Smooth muscle cell (in vitro differentiated cells): Measurements from ENCODE around the gene ZNF354B. TPM values are rescaled to one million over a fixed set of nuclear protein-coding genes. Genes with fewer than 3 reads are reported as not detected.

Experiments
- DNase-seq: peaks from one replicate; lab custom pipeline; 2025; ENCODE audit not compliant: unreplicated experiment; lab: John Stamatoyannopoulos, UW
- H2AFZ ChIP-seq: fragments of 200-600 bp; sonication (generic); 2 replicates; pipeline ENCODE4 v1.6.0; 2016; ENCODE audit warnings: antibody characterized with exemption, low read depth, mild to moderate bottlenecking
- H3F3A ChIP-seq: fragments of 200-600 bp; sonication (generic); 2 replicates; pipeline ENCODE4 v1.6.0; 2017; ENCODE audit warnings: antibody characterized with exemption, low read depth
- H3K27ac ChIP-seq: fragments of 200-600 bp; sonication (generic); 2 replicates; pipeline ENCODE4 v1.5.1; 2016; ENCODE audit warnings: low read depth, mild to moderate bottlenecking
- H3K27me3 ChIP-seq: fragments of 200-600 bp; sonication (generic); 2 replicates; pipeline ENCODE4 v1.6.1; 2016; ENCODE audit warnings: low read depth, mild to moderate bottlenecking
- H3K36me3 ChIP-seq: fragments of 200-600 bp; sonication (generic); 2 replicates; pipeline ENCODE4 v1.5.1; 2016; ENCODE audit warnings: low read depth
- H3K4me1 ChIP-seq: fragments of 200-600 bp; sonication (generic); 2 replicates; pipeline ENCODE4 v1.5.1; 2016; ENCODE audit warnings: low read depth
- H3K4me2 ChIP-seq: fragments of 200-600 bp; sonication (generic); 2 replicates; pipeline ENCODE4 v1.6.0; 2016; ENCODE audit warnings: mild to moderate bottlenecking
- H3K4me3 ChIP-seq: fragments of 200-600 bp; sonication (generic); 2 replicates; pipeline ENCODE4 v1.5.1; 2016; ENCODE audit warnings: mild to moderate bottlenecking
- H3K79me2 ChIP-seq: fragments of 200-600 bp; sonication (generic); 2 replicates; pipeline ENCODE4 v1.6.0; 2016; ENCODE audit warnings: low read depth, mild to moderate bottlenecking
- H3K9ac ChIP-seq: fragments of 200-600 bp; sonication (generic); 2 replicates; pipeline ENCODE4 v1.6.0; 2016; ENCODE audit warnings: low read depth
- H3K9me3 ChIP-seq: fragments of 200-600 bp; sonication (generic); replicated peaks from 2 replicates; pipeline ENCODE4 v1.5.1; 2016; ENCODE audit warnings: low read depth
- H4K20me1 ChIP-seq: fragments of 200-600 bp; sonication (generic); 2 replicates; pipeline ENCODE4 v1.6.0; 2016; ENCODE audit warnings: low read depth
- CTCF ChIP-seq: fragments of 200-600 bp; sonication (generic); IDR thresholded peaks from 2 replicates; pipeline ENCODE4 v1.5.1; 2017; ENCODE audit warnings: borderline replicate concordance, mild to moderate bottlenecking, antibody characterized with exemption; ENCODE audit not compliant: insufficient read depth, poor library complexity, severe bottlenecking
- WGBS: methylation state at CpG from one replicate; pipeline ENCODE4 v1.1.7; 2016; ENCODE audit warnings: low lambda C conversion rate; 5-methylcytosine and 5-hydroxymethylcytosine counted together
- polyA plus RNA-seq: library from polyadenylated mRNA; unstranded; fragments of >200 nt; fragmentation: Nextera tagmentation; extraction: Ambion mirVana; gene quantifications from 2 replicates; pipeline ENCODE4 v1.2.1, GENCODE V29; 2016
- total RNA-seq: library from RNA; depleted of rRNA; stranded (reverse); fragments of >200 nt; gene quantifications from 2 replicates; pipeline ENCODE4 v1.2.3, GENCODE V29; 2014

The ZNF354B gene
- total and polyA plus RNA-seq, 2 experiments from 2014 or later, result 2.2 to 10.9 TPM

DNA sequence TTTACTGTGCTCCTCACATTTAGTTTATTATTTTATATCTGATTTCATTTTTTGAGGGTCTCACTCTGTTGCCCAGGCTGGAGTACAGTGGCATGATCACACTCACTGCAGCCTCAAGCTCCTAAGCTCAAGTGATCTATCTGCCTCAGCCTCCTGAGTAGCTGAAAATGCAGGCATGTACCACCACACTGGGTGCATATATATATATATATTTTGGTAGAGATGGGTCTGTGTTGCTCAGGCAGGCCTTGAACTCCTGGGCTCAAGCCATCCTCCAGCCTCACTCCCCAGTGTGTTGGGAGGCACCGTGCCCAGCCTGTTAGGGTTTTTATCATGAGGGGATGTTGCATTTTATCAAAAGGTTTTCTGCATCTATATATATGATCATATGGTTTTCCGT is 39.8 kb upstream of the ZNF354B start:
- no peaks in the 10 kb centered on the region for H3F3A ChIP-seq
- no peaks in the 10 kb centered on the region for H3K79me2 ChIP-seq
- H3K4me1 ChIP-seq, result no peaks in the 10 kb centered on the region
- no peak overlapping the region for H3K4me2 ChIP-seq
- H3K4me3 ChIP-seq, result no peak overlapping the region
- no peak for TF ChIP-seq CTCF
- no peak for DNase-seq
- H3K9ac ChIP-seq, result no peak overlapping the region
- no peaks in the 10 kb centered on the region for H3K27me3 ChIP-seq
- no peaks in the 10 kb centered on the region for H4K20me1 ChIP-seq
- H3K36me3 ChIP-seq, result no peaks in the 10 kb centered on the region
- no peak overlapping the region for H3K27ac ChIP-seq
- 92% methylated on average over 2 of the region's 2 CpGs for WGBS
- no peaks in the 10 kb centered on the region for H3K9me3 ChIP-seq
- H2AFZ ChIP-seq, result no peak overlapping the region

- H3K9me3 ChIP-seq, result no peaks in the 10 kb centered on the region
- TF ChIP-seq CTCF, result no peak
- no peaks in the 10 kb centered on the region for H4K20me1 ChIP-seq
- WGBS, result 94% methylated on average over 6 of the region's 6 CpGs
- no peaks in the 10 kb centered on the region for H3F3A ChIP-seq
- H3K4me3 ChIP-seq, result no peak overlapping the region
- H3K4me2 ChIP-seq, result no peak overlapping the region
- H3K36me3 ChIP-seq, result no peaks in the 10 kb centered on the region
- H3K27me3 ChIP-seq, result no peaks in the 10 kb centered on the region
- no peak overlapping the region for H3K9ac ChIP-seq
- H3K4me1 ChIP-seq, result no peaks in the 10 kb centered on the region
- H2AFZ ChIP-seq, result no peak overlapping the region
- no peak overlapping the region for H3K27ac ChIP-seq
- no peak for DNase-seq
- no peaks in the 10 kb centered on the region for H3K79me2 ChIP-seq
These were observed 34.3 kb upstream of the ZNF354B start for GRCh38 chr5:178825444-178825843.

DNA sequence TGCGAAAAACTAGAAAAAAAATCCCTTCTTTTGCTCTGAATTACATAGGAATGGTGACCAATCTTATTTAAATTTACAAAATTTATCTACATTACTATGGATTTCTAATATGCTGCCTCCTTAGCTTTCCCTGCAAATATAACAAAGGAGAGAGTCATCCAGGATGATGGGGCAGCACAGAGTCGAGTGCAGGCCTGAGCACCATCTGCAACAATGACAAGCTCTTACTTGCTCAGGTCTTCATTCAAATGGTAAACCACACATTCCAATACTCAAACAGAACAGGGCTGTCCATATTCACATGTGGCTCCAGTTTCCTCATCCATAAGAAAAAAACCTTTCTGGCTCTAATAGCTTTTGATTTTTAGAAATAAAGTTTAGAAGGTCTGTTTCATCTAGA is 33.5 kb upstream of the ZNF354B start:
- Histone ChIP-seq H3K4me2 (no peak overlapping the region), H3K4me3 (no peak overlapping the region), H3K27ac (no peak overlapping the region), H3K9ac (no peak overlapping the region), H3K36me3 (no peaks in the 10 kb centered on the region), H3K79me2 (no peaks in the 10 kb centered on the region), H3K27me3 (no peaks in the 10 kb centered on the region), H3K4me1 (no peaks in the 10 kb centered on the region), H2AFZ (no peak overlapping the region), H3K9me3 (no peaks in the 10 kb centered on the region), H4K20me1 (no peaks in the 10 kb centered on the region), H3F3A (no peaks in the 10 kb centered on the region)
- TF ChIP-seq CTCF, result no peak
- no peak for DNase-seq
- WGBS, result 75% methylated on average over 2 of the region's 2 CpGs

GRCh38 chr5:178827636-178828035 is 32.1 kb upstream of the ZNF354B start:
- no peak for DNase-seq
- no peak overlapping the region for H3K9ac ChIP-seq
- TF ChIP-seq CTCF, result no peak
- WGBS, result 76% methylated on average over 4 of the region's 4 CpGs
- H2AFZ ChIP-seq, result no peak overlapping the region
- H3K4me1 ChIP-seq, result no peaks in the 10 kb centered on the region
- H3K4me3 ChIP-seq, result no peak overlapping the region
- no peaks in the 10 kb centered on the region for H3K79me2 ChIP-seq
- H3K27ac ChIP-seq, result no peak overlapping the region
- H3K27me3 ChIP-seq, result no peaks in the 10 kb centered on the region
- no peak overlapping the region for H3K4me2 ChIP-seq
- H4K20me1 ChIP-seq, result no peaks in the 10 kb centered on the region
- no peaks in the 10 kb centered on the region for H3F3A ChIP-seq
- H3K9me3 ChIP-seq, result no peaks in the 10 kb centered on the region
- no peaks in the 10 kb centered on the region for H3K36me3 ChIP-seq
